ENCODE results near the gene SPATA21.
"Not testable (repeated sequence)": the region's sequence is repeated elsewhere in the genome, so short reads cannot be mapped to it uniquely, and the experiment has no call there.

DNA sequence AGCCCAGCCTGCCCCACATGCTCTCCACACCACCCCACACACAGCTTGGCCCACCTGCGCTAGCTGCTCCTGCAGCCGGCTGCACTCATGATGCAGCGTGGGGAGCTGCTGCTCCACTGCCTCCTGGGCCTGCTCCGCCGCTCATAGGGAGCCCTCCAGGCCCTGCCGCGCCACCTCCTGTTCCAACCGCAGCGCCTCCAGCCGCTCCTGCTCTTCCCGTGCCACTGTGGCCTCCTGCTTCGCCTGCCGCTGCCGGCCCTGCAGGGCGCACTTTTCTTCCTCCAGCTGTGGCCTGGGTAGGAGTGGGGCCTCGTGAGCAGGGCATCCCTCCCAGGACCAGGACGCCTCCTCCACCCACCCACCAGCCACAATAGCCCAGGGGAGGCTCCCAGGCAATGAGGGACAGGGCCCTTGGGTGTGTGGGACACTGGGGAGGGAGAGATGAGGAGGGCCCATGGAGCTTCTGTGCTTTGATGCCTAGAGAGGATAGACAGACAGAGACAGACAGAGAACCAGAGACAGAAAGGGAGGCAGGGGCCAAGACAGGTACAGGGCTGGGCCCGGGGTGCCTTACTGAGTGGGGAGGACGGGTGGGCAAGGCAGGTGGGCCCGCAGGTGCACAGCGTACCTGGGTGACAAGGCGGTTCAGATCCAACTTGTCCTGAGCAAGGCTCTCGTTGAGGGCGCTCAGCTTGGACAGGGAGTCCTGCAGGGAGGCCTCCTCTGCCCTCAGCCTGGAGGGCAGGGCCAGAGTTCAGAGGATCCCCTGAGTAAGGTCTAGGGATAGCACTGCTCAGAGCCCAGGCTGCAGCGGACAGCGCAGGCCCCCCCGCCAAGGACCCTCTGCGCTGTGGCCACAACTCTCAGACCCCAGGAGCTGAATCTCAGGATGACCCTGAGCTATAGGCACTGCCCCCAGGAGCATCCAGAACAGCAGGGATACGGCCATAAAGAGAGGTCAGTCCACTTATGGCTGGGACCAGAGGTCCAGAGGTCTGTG is 38.8 kb upstream of the SPATA21 start:
- not testable (repeated sequence) for TF ChIP-seq POLR2AphosphoS5 (IDR thresholded peaks at IDR 0.05; ENCODE audit: low read depth); CTCF (conservative IDR thresholded peaks at IDR 0.05; ENCODE audit: low read depth in 2 of 2); CREB1 (CRISPR knock-in tag; IDR thresholded peaks at IDR 0.05; ENCODE audit: low read depth); EZH2 (IDR thresholded peaks at IDR 0.05; ENCODE audit: low read depth, unreplicated experiment); REST (IDR thresholded peaks at IDR 0.05; ENCODE audit: unreplicated experiment); ZNF114 (CRISPR knock-in tag; IDR thresholded peaks at IDR 0.05); EZH2phosphoT487 (IDR thresholded peaks at IDR 0.05; ENCODE audit: unreplicated experiment); ZNF331 (CRISPR knock-in tag; IDR thresholded peaks at IDR 0.05; ENCODE audit: low read depth); STAT1 (IDR thresholded peaks at IDR 0.05; ENCODE audit: unreplicated experiment)
- TF ChIP-seq, protein P1, sequence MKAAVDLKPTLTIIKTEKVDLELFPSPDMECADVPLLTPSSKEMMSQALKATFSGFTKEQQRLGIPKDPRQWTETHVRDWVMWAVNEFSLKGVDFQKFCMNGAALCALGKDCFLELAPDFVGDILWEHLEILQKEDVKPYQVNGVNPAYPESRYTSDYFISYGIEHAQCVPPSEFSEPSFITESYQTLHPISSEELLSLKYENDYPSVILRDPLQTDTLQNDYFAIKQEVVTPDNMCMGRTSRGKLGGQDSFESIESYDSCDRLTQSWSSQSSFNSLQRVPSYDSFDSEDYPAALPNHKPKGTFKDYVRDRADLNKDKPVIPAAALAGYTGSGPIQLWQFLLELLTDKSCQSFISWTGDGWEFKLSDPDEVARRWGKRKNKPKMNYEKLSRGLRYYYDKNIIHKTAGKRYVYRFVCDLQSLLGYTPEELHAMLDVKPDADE (IDR thresholded peaks at IDR 0.05), result not testable (repeated sequence)
